Midbrain (tissue), 1 donor: Measurements from ENCODE around the gene C21orf91.

Experiments used
- DNase-seq: peaks from one replicate; lab custom pipeline; 2025; lab: John Stamatoyannopoulos, UW

Gene C21orf91

GRCh38 chr21:17819114-17819876 lies at the start of gene C21orf91:
Gene C21orf91, minus strand, starts transcription at chr21:17819356. Its CDS starts 1,038 bp downstream, at chr21:17818318.
- DNase-seq, result peak; percentile 89

GRCh38 chr21:17866590-17866989 lies 47.4 kb upstream of the C21orf91 start:
- no peak for DNase-seq

GRCh38 chr21:17859661-17860060 lies 40.5 kb upstream of the C21orf91 start:
- peak; percentile 74 for DNase-seq

- peak; percentile 72 for DNase-seq
Measured at GRCh38 chr21:17858747-17859146, 39.6 kb upstream of the C21orf91 start.

GRCh38 chr21:17854745-17855144 lies 35.6 kb upstream of the C21orf91 start:
- DNase-seq, result no peak

- DNase-seq, result peak; percentile 20
Measured at GRCh38 chr21:17853393-17854275, 34.5 kb upstream of the C21orf91 start.

- no peak for DNase-seq
Measured at GRCh38 chr21:17848228-17848627, 29.1 kb upstream of the C21orf91 start.

GRCh38 chr21:17841103-17841502 lies 21.9 kb upstream of the C21orf91 start:
- DNase-seq, result no peak

GRCh38 chr21:17834639-17835354 lies 15.6 kb upstream of the C21orf91 start:
- no peak for DNase-seq

- DNase-seq, result no peak
Measured at GRCh38 chr21:17829472-17829871, 10.3 kb upstream of the C21orf91 start.

- no peak for DNase-seq
Measured at GRCh38 chr21:17828223-17828622, 9.1 kb upstream of the C21orf91 start.

- DNase-seq, result no peak
Measured at GRCh38 chr21:17823846-17824245, 4.7 kb upstream of the C21orf91 start.

GRCh38 chr21:17821121-17821520 lies 2.0 kb upstream of the C21orf91 start:
- no peak for DNase-seq

- DNase-seq, result no peak
Measured at GRCh38 chr21:17819877-17820229, 697 bp upstream of the C21orf91 start.

- peak; percentile 46 for DNase-seq
Measured at GRCh38 chr21:17818186-17819113, 706 bp downstream of the C21orf91 start.

GRCh38 chr21:17813353-17813752 lies 5.8 kb downstream of the C21orf91 start:
- DNase-seq, result no peak

GRCh38 chr21:17805966-17806365 lies 13.2 kb downstream of the C21orf91 start:
- no peak for DNase-seq

GRCh38 chr21:17803536-17803935 lies 15.6 kb downstream of the C21orf91 start:
- DNase-seq, result no peak

GRCh38 chr21:17802572-17802971 lies 16.6 kb downstream of the C21orf91 start:
- DNase-seq, result no peak

- no peak for DNase-seq
Measured at GRCh38 chr21:17799414-17800164, 19.6 kb downstream of the C21orf91 start.

GRCh38 chr21:17798796-17799195 lies 20.4 kb downstream of the C21orf91 start:
- no peak for DNase-seq
